Umbilical cord (tissue), 2 donors: Measurements from ENCODE around the gene E2F8. TPM values are rescaled to one million over a fixed set of nuclear protein-coding genes. Genes with fewer than 3 reads are reported as not detected.
A peak's percentile ranks its signal among the peaks of the same experiment; 100 is the strongest.

Experiments used
- DNase-seq: peaks from one replicate; pipeline ENCODE4 v3.0.0-alpha.2; 2015; ENCODE audit warnings: low spot score
- total RNA-seq: library from RNA; depleted of rRNA; stranded (reverse); fragments of >200 nt; gene quantifications from one replicate; pipeline ENCODE4 v1.2.3, GENCODE V29; 2014; ENCODE audit warnings: low replicate concordance; ENCODE audit not compliant: insufficient read depth

E2F8 gene
- total RNA-seq, 1 donor from 2014 or later, result 19.3 TPM

DNA sequence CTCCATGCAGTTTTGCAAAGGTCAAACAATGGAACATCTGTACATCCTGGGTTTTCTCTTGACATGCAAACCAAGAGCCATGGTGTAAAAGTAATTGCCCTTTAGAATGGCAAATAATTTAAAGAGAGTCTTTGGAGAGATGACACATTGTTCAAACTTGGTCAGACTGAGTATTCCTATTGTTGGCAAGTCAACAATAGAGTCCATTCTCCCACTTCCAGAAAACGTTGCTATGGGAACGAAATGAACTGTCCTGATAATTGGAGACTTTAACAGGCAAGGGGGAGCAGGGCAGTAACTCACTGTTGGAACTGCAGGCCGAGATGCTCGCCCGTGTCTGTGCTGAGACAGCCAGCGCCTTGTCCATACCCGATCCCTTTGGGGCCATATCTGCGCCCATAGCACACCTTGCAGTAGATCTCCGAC is 52.9 kb downstream of the E2F8 start:
- DNase-seq, result no peak

DNA sequence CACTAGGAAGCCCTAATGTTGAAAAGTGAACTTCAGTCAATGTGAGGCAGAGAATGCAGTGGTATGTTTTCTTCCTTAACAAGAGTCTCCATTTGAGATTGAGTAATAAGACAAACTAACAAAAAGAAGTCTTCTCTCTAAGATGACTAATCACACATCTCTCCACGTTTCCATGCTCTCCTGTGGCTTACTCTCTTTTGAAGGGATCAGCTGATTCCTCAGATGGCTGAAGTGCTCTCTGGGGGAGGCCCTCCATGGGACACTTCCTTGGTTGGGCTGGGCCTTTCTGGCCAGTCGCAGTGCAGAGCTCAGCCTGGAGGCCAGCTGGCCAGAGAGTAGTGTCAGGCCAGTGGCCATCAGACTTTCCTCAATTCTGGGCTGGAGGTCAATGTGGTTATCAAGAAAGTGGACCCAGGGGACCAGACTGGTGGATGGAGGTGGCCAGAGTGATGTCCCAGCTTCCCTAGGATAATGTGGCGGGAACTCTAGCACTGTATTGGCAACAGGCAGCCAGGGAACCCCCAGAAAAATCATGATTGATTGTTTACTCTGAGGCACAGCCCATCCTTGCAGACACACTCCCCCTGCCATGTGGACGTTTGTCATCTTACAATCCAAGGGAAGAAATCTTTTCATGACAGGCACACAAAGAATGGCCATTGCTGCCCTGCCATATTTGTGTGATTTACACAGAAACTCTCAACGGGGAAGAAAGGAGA is 53.5 kb downstream of the E2F8 start:
- no peak for DNase-seq

DNA sequence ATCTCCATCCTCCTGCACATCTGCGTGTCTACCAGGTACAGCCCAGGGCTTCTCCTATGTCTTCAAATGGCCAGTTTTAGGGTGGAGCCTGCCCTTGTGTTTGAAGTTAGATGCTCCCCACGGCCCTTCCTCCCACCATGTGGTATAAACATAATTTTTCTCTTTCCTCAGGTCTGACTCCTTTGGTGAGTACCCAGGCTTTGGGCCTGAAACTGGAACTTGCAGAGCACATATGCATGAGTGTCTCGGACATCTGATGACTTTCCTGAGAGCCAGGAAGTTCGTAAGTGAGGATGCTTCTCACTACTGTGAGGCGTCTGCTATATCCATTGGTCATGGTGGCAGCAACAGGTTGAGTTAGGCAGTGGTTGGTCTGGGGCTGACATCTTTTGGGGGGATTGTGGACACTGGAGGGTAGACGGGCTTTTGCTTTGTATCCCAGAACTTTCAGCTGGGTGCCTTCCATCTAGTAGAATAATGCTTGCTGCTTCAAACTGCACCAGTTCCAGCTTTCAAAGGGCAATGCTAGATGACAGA is 55.2 kb downstream of the E2F8 start:
- no peak for DNase-seq

DNA sequence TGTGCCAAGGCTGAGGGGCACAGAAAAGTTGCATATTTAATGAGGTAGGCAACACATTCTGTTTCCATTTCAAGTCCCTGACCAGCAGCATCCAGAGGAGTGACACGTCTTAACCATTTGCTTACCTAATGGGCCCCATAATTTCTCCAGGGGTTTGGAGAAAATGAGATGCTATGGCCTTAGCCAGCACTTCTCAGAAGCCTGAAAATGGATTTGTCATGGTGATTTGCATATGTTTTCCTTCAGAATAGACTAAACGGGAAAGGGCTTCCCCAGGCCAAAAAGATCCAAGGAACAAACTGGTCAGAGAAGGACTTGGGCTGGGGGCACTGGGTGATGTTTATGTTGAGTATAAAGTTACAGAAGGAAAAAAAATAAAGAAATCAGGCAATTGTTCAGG is 55.7 kb downstream of the E2F8 start:
- no peak for DNase-seq

DNA sequence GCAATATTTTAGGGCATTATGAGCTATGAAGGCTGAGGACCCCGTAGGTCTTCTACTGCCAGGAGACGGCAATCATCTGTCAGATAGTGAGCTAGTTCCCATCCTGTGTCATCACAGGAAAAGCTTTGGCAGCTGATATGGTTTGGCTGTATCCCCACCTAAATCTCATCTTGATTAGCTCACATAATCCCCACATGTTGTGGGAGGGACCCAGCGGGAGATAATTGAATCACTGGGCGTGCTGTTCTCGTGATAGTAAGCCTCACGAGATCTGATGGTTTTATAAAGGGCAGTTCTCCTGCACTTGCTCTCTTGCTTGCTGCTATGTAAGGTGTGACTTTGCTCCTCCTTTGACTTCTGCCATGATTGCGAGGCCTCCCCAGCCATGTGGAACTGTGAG is 57.1 kb downstream of the E2F8 start:
- no peak for DNase-seq

GRCh38 chr11:19181531-19182261 is 59.0 kb downstream of the E2F8 start:
- DNase-seq, result peak; percentile 60

DNA sequence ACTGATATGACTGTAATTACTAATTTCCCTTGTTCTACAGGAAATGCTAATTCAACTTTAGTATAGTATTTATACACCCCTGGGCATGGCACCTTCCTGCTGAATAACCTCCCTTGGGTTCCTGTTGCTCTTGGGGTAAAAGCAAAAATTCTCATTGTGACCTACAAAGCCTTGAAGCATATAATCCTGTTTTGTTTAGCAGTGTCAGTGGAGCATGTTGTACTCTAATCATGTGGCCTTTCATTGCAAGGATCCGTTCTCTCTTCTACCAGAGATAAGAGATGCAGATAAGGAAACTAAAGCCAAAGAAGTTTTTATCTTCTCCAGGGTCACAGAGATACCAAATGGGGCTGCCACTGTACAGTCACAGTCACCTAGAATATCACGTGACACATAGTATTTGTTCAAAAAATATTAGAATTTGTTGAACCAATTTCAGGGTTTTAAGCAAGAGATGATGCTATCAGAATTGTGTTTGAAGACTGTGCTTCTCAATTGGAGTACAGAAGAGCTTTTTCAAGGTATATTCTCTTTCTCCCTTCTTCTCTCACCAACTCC is 64.0 kb downstream of the E2F8 start:
- DNase-seq, result no peak

Other genes starting within 250 kb of the E2F8 start
- gene MRGPRX2, start 180.2 kb downstream of the E2F8 start, total RNA-seq, result 0.24 TPM
- gene ZDHHC13, start 123.8 kb downstream of the E2F8 start, total RNA-seq, result 13.5 TPM
- gene CSRP3, start 39.0 kb downstream of the E2F8 start, total RNA-seq, result 0.72 TPM